GM19324 (cell line): ENCODE measurements around the gene PSMD13.

ENCODE experiments used
- ATAC-seq: cut with Tn5 transposase; IDR thresholded peaks from one replicate; pipeline ENCODE4 v1.9.1; 2021; ENCODE audit warnings: mild to moderate bottlenecking, moderate library complexity; ENCODE audit not compliant: unreplicated experiment, low FRiP score

PSMD13 gene

GRCh38 chr11:296171-297050, 59.6 kb downstream of the PSMD13 start:
- ATAC-seq = no peak

GRCh38 chr11:297051-297585, 60.3 kb downstream of the PSMD13 start:
- no peak for ATAC-seq

- no peak for ATAC-seq
These were observed 61.0 kb downstream of the PSMD13 start for GRCh38 chr11:297586-298405.

GRCh38 chr11:298406-299065, 61.8 kb downstream of the PSMD13 start:
- no peak for ATAC-seq

DNA sequence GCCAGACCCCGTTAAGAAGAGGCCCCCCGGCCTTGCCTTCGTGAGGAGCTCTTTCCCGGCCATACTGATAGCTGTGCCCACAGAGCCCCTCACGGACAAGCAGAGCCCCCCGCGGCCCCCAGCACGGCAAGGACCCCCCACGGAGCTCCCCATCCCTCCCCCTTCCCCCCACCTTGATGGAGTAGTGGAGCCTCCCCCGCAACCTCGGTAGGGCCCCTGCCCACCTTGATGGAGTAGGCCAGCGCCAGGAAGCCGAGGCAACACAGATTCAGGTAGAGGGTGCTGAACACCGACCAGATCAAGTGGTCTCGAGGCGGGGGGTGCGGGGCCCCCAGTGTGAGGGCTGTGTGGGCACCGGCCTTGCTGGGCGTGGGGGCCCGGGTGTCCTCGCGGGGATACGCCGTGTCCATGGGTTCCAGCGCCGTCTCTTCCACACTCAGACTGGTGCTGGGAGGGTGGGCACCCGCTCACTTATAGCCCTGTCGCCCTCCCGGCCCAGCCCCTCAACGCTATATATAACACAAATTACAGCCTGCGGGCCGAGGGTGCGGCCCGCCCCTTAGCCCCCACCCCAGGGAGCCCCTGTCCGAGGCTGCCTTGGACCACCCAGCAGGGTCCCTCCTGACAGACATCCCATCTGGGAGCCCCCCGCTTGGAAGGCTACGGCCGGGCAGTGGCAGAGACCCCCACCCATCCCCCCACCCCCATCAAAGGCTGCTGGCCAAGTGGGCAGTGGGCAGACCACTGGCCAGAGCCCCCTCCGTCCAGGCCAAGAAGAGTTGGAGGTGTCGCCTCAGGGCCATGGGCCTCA, 62.5 kb downstream of the PSMD13 start, which contains the start of gene IFITM5:
IFITM5 (minus strand) TSS at position 446 of the 811 bp plus-strand sequence; CDS start at position 410, 36 bp downstream.
- ATAC-seq = no peak

DNA sequence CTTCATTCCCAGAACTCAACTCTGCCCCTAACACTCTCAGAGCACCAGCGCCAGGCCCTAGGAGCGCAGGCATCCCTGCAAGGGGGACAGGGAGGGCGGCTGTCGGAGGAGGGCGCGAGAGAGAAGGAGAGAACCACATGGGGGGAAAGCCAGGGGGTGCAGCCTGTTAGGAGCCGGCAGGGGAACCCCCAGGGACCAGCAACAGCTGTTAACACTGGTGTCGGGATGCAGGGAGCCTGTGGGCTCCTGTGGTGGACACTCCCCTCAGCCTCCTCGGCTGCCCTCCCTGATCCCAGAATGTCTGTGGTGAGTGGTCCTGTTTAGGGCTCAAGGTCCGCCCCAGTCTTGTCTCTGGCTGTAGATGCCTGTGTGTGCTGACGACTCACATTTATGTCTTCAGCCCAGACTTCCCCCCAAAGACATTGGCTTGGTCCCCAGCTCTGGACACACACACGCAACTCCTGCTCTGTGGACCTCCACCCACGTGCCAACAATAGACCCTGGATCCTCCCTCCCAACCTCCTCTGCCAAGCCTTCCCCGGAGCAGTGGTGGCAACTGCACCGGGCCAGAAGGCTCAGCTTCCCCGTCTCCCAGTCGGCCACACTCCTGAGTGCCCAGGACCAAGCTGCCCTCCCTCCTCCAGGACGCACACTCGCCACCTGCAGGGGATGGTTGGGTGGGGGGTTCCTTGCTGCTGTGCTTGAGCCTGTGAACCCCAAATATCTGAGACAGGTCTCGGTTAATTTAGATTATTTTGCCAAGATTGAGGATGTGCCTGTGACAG, 63.4 kb downstream of the PSMD13 start:
- ATAC-seq = no peak
